ENCODE results near the gene CCDC195.

- TF ChIP-seq POLR2AphosphoS5 (IDR thresholded peaks at IDR 0.05; ENCODE audit: borderline replicate concordance, low read depth, low read length) = no peak
- no peak for TF ChIP-seq EZH2 (IDR thresholded peaks at IDR 0.05)
These were observed 46.7 kb downstream of the CCDC195 start for GRCh38 chr2:224669449-224669848.

Data from SK-N-MC (cell line).